Astrocyte of the cerebellum (primary cell): ENCODE data around the gene MISP3.

Experiments used
- DNase-seq: peaks from one replicate; pipeline ENCODE4 v3.0.0-alpha.2; 2011; ENCODE audit warnings: low read depth
- H3K4me3 ChIP-seq: 2 replicates; pipeline ENCODE4 v1.5.1; 2011; ENCODE audit warnings: mild to moderate bottlenecking, low read depth, low read length, moderate library complexity
- CTCF ChIP-seq: IDR thresholded peaks from 2 replicates; pipeline ENCODE4 v1.5.1; 2012; ENCODE audit warnings: low read length, low read depth, moderate library complexity, mild to moderate bottlenecking; ENCODE audit errors: missing control alignments
- in situ Hi-C: cut with HindIII; loops from 2 replicates; pipeline ENCODE4 v1.10.0; 2017; ENCODE audit warnings: low sequenced_read_pairs

MISP3 gene

DNA sequence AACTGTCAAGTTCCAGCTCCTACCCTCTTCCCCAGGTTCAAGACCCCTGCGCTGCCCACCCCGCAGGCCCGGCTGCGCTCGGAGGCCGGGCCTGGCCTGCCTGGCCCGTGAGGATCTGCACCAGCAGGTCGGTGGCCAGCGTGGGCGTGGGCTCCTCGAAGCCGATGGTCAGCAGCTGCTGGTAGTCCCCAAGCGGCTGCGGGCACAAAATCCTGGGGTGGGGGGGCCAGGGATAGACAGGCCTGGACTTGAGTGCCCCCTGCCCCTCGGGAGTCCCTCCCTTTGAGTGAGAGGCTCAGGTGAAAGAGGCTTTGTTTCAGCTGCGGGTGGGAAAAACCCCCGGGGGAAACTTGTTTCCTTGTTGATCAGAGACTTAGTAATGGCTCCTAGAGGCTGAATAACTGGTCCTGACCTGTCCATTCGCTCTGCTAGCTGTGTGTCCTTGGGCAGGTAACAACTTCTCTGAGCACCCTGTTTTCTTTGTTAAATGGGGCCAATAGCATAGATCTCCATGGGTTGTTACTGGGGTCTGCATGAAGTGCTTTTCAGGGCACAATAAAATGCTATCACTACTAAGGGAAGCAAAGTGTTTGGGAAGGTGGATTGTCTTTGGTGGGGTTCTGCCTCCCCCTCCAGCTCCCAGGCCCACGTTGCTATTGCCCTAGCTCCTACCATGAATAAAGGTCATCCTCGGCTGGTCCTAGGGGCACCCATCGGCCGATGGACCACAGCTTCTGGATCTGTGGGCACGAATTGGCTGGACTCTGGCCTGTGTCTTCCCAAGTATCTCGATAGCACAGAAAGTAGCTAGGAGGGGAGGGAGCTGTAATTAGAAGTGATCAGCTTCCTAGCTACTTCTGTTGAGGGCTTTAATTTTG, 9.4 kb downstream of the MISP3 start:
- H3K4me3 ChIP-seq: peak overlapping the region; percentile 66
- TF ChIP-seq CTCF: no peak
- in situ Hi-C loops: no loop called here
- no peak for DNase-seq

- in situ Hi-C loops: no loop called here
- no peak overlapping the region for H3K4me3 ChIP-seq
- no peak for TF ChIP-seq CTCF
- no peak for DNase-seq
Measured at GRCh38 chr19:14082675-14082960, 10.0 kb downstream of the MISP3 start.

DNA sequence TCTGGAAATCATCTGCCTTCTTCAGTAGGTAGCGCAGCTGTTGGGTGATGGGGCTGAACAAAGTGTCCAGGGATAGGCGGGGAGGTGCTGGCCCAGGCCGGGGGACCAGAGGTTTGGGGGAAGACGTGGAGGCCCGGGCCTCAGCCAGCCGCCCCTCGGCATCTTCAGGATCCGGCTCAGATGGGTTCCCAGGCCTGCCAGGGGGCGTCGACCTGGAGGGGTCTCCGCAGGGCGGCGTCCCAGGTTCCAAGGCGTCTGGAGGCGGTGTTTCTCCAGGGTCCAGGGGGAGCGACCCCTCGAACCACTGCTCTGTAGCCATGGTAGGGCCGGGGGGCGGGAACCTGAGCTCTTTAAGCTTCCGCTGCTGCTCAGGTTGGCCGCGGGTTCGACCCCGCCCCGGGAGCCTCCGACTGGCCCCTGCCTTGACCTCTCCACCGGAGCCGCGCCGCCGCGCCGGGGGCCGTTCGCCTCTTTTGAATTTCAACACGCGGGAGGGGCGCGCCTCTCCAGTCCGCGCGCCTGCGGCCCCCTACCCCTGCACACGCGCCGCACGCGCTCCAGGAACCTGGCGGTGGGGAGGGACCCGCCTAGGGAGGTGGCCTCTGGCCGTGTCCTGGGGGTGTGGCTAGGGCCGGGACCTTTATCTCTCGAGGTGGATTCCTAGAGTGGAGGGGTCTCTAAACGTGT, 12.9 kb downstream of the MISP3 start, which contains the start of gene C19orf67:
TSS of gene C19orf67 (minus strand) at position 475 of the 687 bp plus-strand sequence. CDS start at position 319, 156 bp downstream.
- no peak for TF ChIP-seq CTCF
- no peak within 1 kb of the TSS for H3K4me3 ChIP-seq
- in situ Hi-C loops: no loop called here

GRCh38 chr19:14086098-14086497, 13.5 kb downstream of the MISP3 start:
- in situ Hi-C loops: no loop called here
- H3K4me3 ChIP-seq: no peak overlapping the region
- DNase-seq: no peak
- no peak for TF ChIP-seq CTCF

More for the DNA sequence above, 12.9 kb downstream of the MISP3 start, which contains the start of gene C19orf67:
- no peak for DNase-seq

GRCh38 chr19:14088634-14089411, 16.2 kb downstream of the MISP3 start:
- DNase-seq: no peak
- in situ Hi-C loops: no loop called here
- H3K4me3 ChIP-seq: peak overlapping the region; percentile 54
- no peak for TF ChIP-seq CTCF

DNA sequence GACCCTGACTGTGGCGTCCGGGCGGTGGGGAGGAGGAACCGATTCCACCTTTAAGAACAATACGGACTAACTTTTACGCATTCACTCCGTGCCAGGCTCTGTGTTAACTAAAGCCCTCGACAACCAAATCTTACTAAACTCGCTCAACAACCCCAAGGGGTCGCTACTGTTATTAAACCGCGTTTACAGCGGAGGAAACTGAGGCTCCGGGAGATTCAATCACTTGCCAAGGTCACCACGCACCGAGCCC, 16.8 kb downstream of the MISP3 start:
- peak; percentile 33 for TF ChIP-seq CTCF
- DNase-seq: no peak
- peak overlapping the region; percentile 54 for H3K4me3 ChIP-seq
- in situ Hi-C loops: no loop called here
